Measurements from ENCODE around the gene FAM117B.

DNA sequence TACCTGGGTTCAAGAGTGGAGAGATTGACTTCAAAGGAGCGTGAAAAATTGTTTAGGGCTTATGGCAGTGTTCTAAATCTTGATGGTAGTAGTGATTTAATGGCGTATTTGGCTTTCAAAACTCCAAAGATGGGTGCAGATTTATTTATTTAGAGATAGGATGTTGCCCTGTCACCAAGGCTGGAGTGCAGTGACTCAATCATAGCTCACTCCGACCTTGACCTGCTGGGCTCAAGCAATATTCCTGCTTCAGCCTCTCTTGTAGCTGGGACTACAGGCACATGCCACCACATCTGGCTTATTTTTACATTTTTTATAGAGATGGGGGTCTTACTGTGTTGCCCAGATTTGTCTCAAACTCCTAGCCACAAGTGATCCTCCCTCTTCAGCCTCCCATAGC, 52.5 kb downstream of the FAM117B start:
- no peak for TF ChIP-seq RNF2 (IDR thresholded peaks at IDR 0.05; ENCODE audit: borderline replicate concordance, low read depth, low read length, missing control alignments, poor library complexity, severe bottlenecking)
- no peak for TF ChIP-seq POLR2A (IDR thresholded peaks at IDR 0.05; ENCODE audit: control extremely low read depth in 1 of 2, low read depth in 2 of 2, low read length in 2 of 2)
- no peak for TF ChIP-seq SP1 (IDR thresholded peaks at IDR 0.05; ENCODE audit: low read depth, low read length)
- no peak for TF ChIP-seq POLR2AphosphoS5 (IDR thresholded peaks at IDR 0.05; ENCODE audit: low read depth, low read length)
- TF ChIP-seq, protein P1, sequence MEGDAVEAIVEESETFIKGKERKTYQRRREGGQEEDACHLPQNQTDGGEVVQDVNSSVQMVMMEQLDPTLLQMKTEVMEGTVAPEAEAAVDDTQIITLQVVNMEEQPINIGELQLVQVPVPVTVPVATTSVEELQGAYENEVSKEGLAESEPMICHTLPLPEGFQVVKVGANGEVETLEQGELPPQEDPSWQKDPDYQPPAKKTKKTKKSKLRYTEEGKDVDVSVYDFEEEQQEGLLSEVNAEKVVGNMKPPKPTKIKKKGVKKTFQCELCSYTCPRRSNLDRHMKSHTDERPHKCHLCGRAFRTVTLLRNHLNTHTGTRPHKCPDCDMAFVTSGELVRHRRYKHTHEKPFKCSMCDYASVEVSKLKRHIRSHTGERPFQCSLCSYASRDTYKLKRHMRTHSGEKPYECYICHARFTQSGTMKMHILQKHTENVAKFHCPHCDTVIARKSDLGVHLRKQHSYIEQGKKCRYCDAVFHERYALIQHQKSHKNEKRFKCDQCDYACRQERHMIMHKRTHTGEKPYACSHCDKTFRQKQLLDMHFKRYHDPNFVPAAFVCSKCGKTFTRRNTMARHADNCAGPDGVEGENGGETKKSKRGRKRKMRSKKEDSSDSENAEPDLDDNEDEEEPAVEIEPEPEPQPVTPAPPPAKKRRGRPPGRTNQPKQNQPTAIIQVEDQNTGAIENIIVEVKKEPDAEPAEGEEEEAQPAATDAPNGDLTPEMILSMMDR (IDR thresholded peaks at IDR 0.05; ENCODE audit: control extremely low read depth in 1 of 3, insufficient read depth in 1 of 3, low read depth in 1 of 3, low read length in 3 of 3) = no peak

All from H1 (cell line).